HUES48 (cell line): Measurements from ENCODE around the gene ASIP.
"Not testable (repeated sequence)": the region's sequence is repeated elsewhere in the genome, so short reads cannot be mapped to it uniquely, and the experiment has no call there.

Experiments used
- H3K27ac ChIP-seq: one replicate; pipeline ENCODE4 v1.7.0; 2013; ENCODE audit warnings: low read depth, low read length, inconsistent platforms
- H3K27me3 ChIP-seq: 2 replicates; pipeline ENCODE4 v1.6.1; 2013; ENCODE audit warnings: mild to moderate bottlenecking, low read length; ENCODE audit not compliant: control insufficient read depth, insufficient read depth
- H3K36me3 ChIP-seq: 2 replicates; pipeline ENCODE4 v1.6.1; 2013; ENCODE audit warnings: low read length; ENCODE audit not compliant: control insufficient read depth, insufficient read depth
- H3K4me1 ChIP-seq: 2 replicates; pipeline ENCODE4 v1.6.1; 2013; ENCODE audit warnings: mild to moderate bottlenecking, low read length; ENCODE audit not compliant: control insufficient read depth, insufficient read depth
- H3K4me3 ChIP-seq: 2 replicates; pipeline ENCODE4 v1.5.1; 2013; ENCODE audit warnings: mild to moderate bottlenecking, low read depth, low read length
- H3K9ac ChIP-seq: 2 replicates; pipeline ENCODE4 v1.6.1; 2013; ENCODE audit warnings: mild to moderate bottlenecking, low read depth, low read length, moderate library complexity
- H3K9me3 ChIP-seq: 2 replicates; pipeline ENCODE4 v1.6.1; 2013; ENCODE audit warnings: low read length; ENCODE audit not compliant: control insufficient read depth, insufficient read depth

ASIP gene

GRCh38 chr20:34242015-34242414, 792 bp downstream of the ASIP start:
- H3K27ac ChIP-seq, H3K27me3 ChIP-seq, H3K9me3 ChIP-seq, H3K9ac ChIP-seq, H3K4me1 ChIP-seq, H3K36me3 ChIP-seq, H3K4me3 ChIP-seq: not testable (repeated sequence)

GRCh38 chr20:34242879-34243278, 1.7 kb downstream of the ASIP start:
- Histone ChIP-seq H3K36me3 (no peaks in the 10 kb centered on the region), H3K9me3 (no peaks in the 10 kb centered on the region), H3K27me3 (no peaks in the 10 kb centered on the region), H3K4me1 (no peaks in the 10 kb centered on the region; the same call in 1 of the 2 replicates), H3K27ac (no peak overlapping the region), H3K4me3 (no peak overlapping the region), H3K9ac (no peak overlapping the region)

GRCh38 chr20:34243377-34243776, 2.2 kb downstream of the ASIP start:
- no peaks in the 10 kb centered on the region for H3K36me3 ChIP-seq
- no peaks in the 10 kb centered on the region for H3K9me3 ChIP-seq
- H3K4me1 ChIP-seq = no peaks in the 10 kb centered on the region; the same call in 1 of the 2 replicates
- no peaks in the 10 kb centered on the region for H3K27me3 ChIP-seq
- H3K27ac ChIP-seq = no peak overlapping the region
- H3K4me3 ChIP-seq = no peak overlapping the region
- H3K9ac ChIP-seq = no peak overlapping the region

GRCh38 chr20:34246126-34246626, 5.0 kb downstream of the ASIP start:
- Histone ChIP-seq H3K27ac (no peak overlapping the region), H3K4me1 (0 out of 2 replicates have a peak, but pooled peaks cover 5% of the 10 kb centered on the region), H3K27me3 (no peaks in the 10 kb centered on the region), H3K4me3 (no peak overlapping the region), H3K9me3 (no peaks in the 10 kb centered on the region), H3K36me3 (no peaks in the 10 kb centered on the region), H3K9ac (no peak overlapping the region)

- Histone ChIP-seq H3K27me3 (no peaks in the 10 kb centered on the region), H3K4me3 (no peak overlapping the region), H3K9me3 (no peaks in the 10 kb centered on the region), H3K27ac (no peak overlapping the region), H3K36me3 (no peaks in the 10 kb centered on the region), H3K4me1 (0 out of 2 replicates have a peak, but pooled peaks cover 5% of the 10 kb centered on the region), H3K9ac (no peak overlapping the region)
Observed at GRCh38 chr20:34249291-34249690, 8.1 kb downstream of the ASIP start.

- no peak overlapping the region for H3K27ac ChIP-seq
- no peaks in the 10 kb centered on the region for H3K36me3 ChIP-seq
- H3K4me3 ChIP-seq = no peak overlapping the region
- H3K27me3 ChIP-seq = no peaks in the 10 kb centered on the region
- 0 out of 2 replicates have a peak, but pooled peaks cover 5% of the 10 kb centered on the region for H3K4me1 ChIP-seq
- H3K9ac ChIP-seq = no peak overlapping the region
- H3K9me3 ChIP-seq = no peaks in the 10 kb centered on the region
Observed at GRCh38 chr20:34250005-34250404, 8.8 kb downstream of the ASIP start.

- H3K4me1 ChIP-seq = peaks cover 5% of the 10 kb centered on the region; the same call in 1 of the 2 replicates
- H3K9me3 ChIP-seq = no peaks in the 10 kb centered on the region
- H3K27me3 ChIP-seq = no peaks in the 10 kb centered on the region
- H3K9ac ChIP-seq = no peak overlapping the region
- H3K36me3 ChIP-seq = no peaks in the 10 kb centered on the region
- no peak overlapping the region for H3K4me3 ChIP-seq
- H3K27ac ChIP-seq = no peak overlapping the region
Observed at GRCh38 chr20:34251619-34252018, 10.4 kb downstream of the ASIP start.

GRCh38 chr20:34252431-34253086, 11.3 kb downstream of the ASIP start:
- not testable (repeated sequence) for H3K27ac ChIP-seq, H3K36me3 ChIP-seq, H3K4me1 ChIP-seq

GRCh38 chr20:34254979-34255378, 13.8 kb downstream of the ASIP start:
- Histone ChIP-seq H3K4me3 (no peak overlapping the region), H3K36me3 (no peaks in the 10 kb centered on the region), H3K9ac (no peak overlapping the region), H3K27me3 (no peaks in the 10 kb centered on the region), H3K9me3 (no peaks in the 10 kb centered on the region), H3K4me1 (no peaks in the 10 kb centered on the region; the same call in 1 of the 2 replicates), H3K27ac (no peak overlapping the region)

More at GRCh38 chr20:34252431-34253086, 11.3 kb downstream of the ASIP start:
- H3K9ac ChIP-seq, H3K4me3 ChIP-seq, H3K9me3 ChIP-seq, H3K27me3 ChIP-seq: not testable (repeated sequence)

- no peak overlapping the region for H3K27ac ChIP-seq
- H3K27me3 ChIP-seq = no peaks in the 10 kb centered on the region
- no peak overlapping the region for H3K4me3 ChIP-seq
- no peaks in the 10 kb centered on the region; the same call in 1 of the 2 replicates for H3K4me1 ChIP-seq
- no peaks in the 10 kb centered on the region for H3K36me3 ChIP-seq
- H3K9ac ChIP-seq = no peak overlapping the region
- no peaks in the 10 kb centered on the region for H3K9me3 ChIP-seq
Observed at GRCh38 chr20:34256629-34257124, 15.5 kb downstream of the ASIP start.

GRCh38 chr20:34260208-34260942, 19.2 kb downstream of the ASIP start:
- Histone ChIP-seq H3K27me3 (no peaks in the 10 kb centered on the region), H3K36me3 (no peaks in the 10 kb centered on the region), H3K9ac (no peak overlapping the region), H3K4me3 (no peak overlapping the region), H3K9me3 (no peaks in the 10 kb centered on the region), H3K4me1 (no peaks in the 10 kb centered on the region; the same call in 1 of the 2 replicates), H3K27ac (no peak overlapping the region)
